ENCODE data around the gene ZFP28. TPM values are rescaled to one million over a fixed set of nuclear protein-coding genes. Genes with fewer than 3 reads are reported as not detected.

The ZFP28 gene
- total RNA-seq: 32.5 TPM

DNA sequence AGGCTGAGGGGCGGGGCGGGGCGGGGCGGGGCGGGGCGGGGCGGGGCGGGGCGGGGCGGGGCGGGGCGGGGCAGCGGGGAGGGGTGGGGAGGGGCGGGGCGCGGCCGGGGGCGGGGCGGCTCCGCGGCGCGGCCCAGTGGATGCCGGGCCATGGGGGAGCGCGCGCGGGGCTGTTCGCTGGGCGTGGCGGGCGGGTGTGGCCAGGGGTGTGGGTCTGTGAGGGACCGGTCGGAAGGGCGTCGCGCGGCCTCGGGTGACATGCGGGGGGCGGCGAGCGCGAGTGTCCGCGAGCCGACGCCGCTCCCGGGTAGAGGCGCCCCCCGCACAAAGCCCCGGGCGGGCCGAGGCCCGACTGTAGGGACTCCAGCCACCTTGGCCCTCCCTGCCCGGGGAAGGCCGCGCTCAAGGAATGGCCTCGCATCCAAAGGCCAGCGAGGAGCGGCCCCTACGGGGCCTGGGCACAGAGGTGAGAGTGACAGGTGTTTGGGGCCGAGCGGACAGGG lies at the start of gene ZFP28:
Gene ZFP28 (plus strand): TSS at position 188 of the 503 bp plus-strand sequence. CDS start 71 bp downstream, at position 259.

DNA sequence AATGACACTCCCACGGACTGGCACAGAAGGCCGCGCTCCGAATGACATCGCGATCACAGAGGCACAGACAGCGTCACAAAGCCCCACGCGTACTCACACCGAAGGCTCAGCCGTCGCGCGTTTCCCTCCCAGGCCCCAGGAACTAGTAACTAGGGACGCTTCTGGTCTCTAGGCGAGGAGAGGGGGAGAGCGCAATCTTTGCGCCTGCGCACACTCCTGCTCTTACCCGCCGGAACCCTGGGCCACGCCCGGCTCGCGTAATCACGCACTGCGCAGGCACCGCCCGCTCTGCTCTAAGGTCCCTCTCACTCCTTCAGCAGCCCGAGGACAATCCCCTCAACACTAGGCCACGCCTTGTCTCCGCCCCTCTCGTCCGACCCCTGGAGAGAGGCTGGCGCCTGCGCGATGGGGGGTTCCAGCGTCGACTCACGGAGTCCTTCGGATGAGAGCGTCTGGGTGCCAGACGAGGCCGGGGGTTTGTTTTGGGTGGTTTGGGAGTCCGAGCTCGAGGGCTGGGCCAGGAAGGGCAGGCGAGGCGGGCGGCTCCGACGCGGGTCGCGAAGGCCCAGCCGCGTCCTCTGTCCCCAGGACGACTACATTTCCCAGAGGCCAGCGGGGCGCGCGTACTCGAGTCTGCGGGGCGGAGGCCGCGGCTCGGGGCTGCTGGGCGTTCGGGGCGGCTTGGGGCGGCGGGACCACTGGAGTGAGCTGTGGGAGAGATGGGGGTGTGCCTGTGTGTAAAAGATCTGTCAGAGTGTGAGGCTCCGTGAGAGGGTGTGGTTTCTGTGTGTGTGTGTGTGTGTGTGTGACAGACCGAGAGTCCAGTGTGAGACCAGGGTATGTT lies 31.1 kb upstream of the ZFP28 start, which contains the start of gene ZNF471:
Gene ZNF471 (plus strand): TSS at position 410 of the 844 bp plus-strand sequence. CDS start 3,717 bp downstream, outside the sequence.

DNA sequence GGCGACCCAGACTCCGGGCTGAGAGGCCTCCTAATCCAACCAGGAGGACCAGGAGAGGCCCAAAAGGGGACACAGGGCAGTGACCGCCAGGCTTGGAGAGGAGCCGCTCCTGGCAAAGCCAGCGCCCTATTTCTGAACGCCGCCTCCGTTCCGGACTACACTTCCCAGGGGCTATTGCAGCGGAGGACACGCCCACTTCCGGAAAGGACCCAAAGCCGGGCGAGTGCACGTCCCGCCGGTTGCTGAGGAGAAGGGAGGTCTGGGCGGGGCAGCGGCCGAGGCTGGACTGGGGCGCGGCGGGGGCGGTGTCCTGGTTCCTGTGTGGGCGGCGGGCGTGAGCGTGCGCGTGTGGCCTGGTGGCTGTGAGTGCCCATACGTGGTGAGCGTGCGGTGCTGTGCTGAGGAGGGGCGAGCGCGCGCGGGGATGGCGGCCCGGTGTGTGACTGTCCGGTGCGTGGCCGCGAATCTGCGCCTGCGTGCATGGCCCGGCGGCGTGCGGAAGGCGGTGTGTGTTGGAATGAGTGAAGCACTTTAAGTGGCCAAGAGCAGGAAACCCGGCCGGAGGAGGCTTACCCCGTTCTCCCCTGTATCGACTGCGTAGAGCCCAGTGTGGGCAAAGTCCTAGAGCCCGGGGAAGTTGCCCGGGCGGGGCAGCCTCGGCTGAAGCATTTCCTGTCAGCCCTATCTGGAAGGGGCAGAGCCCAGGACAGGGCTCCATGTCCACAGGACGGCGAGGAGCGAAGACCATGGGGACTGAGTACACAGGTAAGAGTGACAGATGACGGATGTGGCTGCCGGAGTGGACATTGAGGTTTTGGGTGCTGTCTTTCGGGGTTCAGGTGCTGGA lies 28.7 kb downstream of the ZFP28 start, which contains the start of gene ZNF470:
Gene ZNF470 (plus strand): TSS at position 195 of the 847 bp plus-strand sequence. CDS start 2,844 bp downstream, outside the sequence.

DNA sequence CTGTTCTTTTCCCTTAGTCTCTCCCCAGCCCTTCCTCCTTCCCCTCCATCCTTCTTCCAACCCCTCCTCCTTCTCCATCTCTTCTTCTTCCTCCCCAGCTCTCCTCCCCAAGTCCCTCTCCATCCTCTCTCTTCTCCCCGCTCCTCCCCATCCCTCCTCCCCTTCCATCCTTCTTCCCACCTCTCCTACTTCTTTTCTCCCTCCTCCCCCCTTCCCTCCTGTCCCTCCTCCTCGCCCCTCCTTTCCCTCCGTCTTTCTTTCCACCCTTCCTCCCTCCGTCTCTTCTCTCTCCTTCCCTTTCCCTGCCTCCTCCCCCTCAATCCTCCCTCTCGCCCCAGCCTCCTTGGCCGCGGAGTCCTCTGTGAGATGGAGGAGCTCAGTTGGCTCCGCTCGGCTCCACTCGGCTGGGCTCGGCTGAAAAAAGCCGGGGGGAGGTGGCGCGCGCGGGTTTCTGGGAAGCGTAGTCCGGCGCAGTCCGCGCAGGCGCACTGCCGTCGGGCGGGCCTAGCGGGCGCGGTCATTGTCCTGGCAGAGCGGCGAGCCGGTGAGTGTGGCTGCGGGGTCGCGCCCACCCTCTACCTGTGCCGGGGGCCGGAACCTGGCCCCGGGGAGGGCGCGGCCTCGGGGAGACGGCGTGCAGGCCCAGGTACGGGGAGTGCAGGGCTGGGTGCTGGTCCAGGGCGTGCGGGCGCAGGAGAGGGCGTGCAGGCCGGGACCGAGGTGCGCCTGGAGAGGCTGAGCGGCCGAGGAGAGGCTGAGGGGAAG lies 56.2 kb downstream of the ZFP28 start, which contains the start of gene ZNF71:
Gene ZNF71 (plus strand): TSS at position 520 of the 765 bp plus-strand sequence. CDS start 6,257 bp downstream, outside the sequence.

Other genes with a start within 250 kb of the ZFP28 start
- gene ZSCAN5A, start 224.1 kb upstream of the ZFP28 start, total RNA-seq: 8.8 TPM
- gene ZNF582, start 145.4 kb upstream of the ZFP28 start, total RNA-seq: 6.7 TPM
- gene ZNF583, start 134.6 kb upstream of the ZFP28 start, total RNA-seq: 44.5 TPM
- 27.7 TPM for gene ZNF667, start 61.6 kb upstream of the ZFP28 start, total RNA-seq
- gene ZNF471, start 31.1 kb upstream of the ZFP28 start, total RNA-seq: 21.5 TPM
- gene ZNF470, start 28.5 kb downstream of the ZFP28 start, total RNA-seq: 21.9 TPM
- gene ZNF71, start 56.4 kb downstream of the ZFP28 start, total RNA-seq: 21.2 TPM
- 117 TPM for gene SMIM17, start 104.2 kb downstream of the ZFP28 start, total RNA-seq
- 12.7 TPM for gene ZNF835, start 132.8 kb downstream of the ZFP28 start, total RNA-seq

Measured in diencephalon (tissue), 1 donor.